ENCODE results near the gene RNF157. TPM values are rescaled to one million over a fixed set of nuclear protein-coding genes. Genes with fewer than 3 reads are reported as not detected.
"Not testable (repeated sequence)": the region's sequence is repeated elsewhere in the genome, so short reads cannot be mapped to it uniquely, and the experiment has no call there.

RNF157 gene
- total RNA-seq, 1 donor from 2014 or later, result 3.3 TPM

DNA sequence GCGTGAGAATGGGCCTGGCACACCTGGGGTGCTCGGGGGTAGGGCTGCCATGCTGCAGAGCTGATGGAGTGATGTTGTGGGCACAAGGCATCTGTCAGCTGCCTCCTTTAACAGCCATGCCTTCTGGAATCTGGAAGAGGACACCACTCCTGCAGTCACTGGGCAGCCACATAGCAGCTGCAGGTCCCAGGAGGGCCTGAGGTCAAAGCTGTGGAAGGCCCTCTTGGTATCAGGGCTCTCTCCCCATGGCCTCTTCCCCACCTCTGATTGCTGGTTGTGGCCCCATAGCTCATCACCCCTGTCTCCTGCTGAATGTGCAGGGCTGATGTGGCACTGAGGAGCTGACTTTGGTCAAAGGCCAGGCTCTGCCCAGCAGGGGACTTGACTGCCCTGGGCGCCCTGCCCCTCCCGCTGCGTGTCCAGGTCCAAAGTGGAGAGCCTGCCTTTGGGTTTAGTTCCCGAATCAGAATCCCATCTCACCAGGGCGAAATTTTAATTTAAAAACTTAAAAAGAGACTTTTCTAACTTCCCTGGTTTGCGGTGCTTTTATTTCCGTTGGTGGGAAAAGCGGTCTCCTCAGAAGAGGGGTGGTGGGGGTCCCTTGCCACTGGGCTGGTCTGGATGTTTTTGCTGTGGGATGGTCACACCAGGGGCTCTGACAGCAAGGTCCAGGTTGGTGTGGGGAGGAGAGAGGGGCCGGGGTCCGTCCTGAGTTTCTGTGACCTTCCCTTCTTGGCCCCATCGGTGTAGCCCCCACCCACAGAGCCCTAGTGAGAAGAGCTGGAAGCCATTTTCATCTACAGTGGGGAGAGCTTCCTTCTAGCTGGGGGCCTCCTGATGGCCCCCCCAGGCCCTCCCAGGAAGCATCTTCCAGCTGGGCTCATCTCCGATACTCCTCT, 30.7 kb upstream of the RNF157 start:
- DNase-seq (ENCODE audit: low spot score), result no peak

DNA sequence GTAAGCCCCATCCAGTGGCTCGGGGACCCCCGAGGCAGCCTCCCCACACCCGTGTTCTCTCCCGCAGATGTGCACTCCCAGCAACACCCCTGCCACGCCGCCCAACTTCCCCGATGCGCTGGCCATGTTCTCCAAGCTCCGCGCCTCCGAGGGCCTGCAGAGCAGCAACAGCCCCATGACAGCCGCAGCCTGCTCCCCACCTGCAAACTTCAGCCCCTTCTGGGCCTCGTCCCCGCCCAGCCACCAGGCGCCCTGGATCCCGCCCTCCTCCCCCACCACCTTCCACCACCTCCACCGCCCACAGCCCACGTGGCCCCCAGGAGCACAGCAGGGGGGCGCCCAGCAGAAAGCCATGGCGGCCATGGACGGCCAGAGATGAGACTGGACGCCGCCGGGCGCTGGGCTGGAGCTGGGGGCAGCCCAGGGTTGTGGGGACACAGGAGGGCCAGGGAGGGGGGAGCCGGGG, 29.9 kb upstream of the RNF157 start:
- no peak for DNase-seq (ENCODE audit: low spot score)

DNA sequence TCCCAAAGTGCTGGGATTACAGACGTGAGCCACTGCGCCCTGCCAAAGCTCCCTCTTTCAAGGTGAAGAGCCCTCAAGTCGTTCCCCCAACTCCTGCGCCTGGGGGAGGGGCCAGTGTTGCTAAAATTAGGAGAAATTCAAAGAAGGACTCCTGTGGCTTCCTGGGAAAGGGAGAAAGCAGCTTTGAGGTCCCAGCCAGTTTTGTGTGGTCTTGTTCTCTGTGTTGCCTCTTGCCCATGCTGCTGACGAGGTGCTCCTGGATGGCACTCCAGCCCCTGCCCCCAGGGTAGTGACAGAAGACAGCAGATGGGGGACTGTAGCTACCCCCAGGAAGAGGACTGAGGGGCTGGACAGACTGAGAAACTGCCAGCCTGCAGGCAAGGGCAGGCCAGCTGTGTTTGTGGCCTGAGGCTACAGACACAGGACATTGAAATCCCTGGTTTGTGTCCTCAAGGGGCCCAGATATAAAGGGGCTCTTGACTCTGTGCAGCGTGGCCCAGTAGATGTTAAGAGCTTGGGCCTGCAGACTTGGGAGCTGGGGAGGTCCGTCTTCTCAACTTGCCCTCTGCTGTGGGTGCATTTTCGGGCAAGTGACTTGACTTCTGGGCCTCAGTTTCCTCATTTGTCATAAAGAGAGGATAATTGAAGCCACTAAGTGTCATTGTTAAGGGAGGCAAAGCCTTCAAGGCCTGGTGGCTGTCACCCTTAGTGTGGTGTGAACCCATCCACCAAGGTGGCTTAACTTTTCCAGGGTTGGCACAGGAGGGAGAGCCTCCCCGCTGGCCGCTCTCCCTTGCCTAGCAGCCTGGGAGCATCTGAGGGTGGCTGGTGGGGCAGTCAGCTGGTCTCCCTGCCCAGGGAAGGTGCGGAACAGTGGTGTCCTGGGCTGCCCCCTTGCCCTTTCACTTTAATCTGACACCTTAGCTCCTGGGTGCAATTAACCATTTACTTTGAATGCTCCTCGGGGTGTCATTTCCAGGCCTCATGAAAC, 29.0 kb upstream of the RNF157 start:
- no peak for DNase-seq (ENCODE audit: low spot score)

- DNase-seq (ENCODE audit: low spot score), result peak; percentile 81
Observed at GRCh38 chr17:76268015-76268749, 27.9 kb upstream of the RNF157 start.

- not testable (repeated sequence) for DNase-seq (ENCODE audit: low spot score)
Observed at GRCh38 chr17:76267581-76268001, 27.3 kb upstream of the RNF157 start.

- DNase-seq (ENCODE audit: low spot score), result no peak
Observed at GRCh38 chr17:76267051-76267576, 26.8 kb upstream of the RNF157 start.

- DNase-seq (ENCODE audit: low spot score), result no peak
Observed at GRCh38 chr17:76266244-76266938, 26.1 kb upstream of the RNF157 start.

- DNase-seq (ENCODE audit: low spot score), result peak; percentile 60
Observed at GRCh38 chr17:76265624-76266243, 25.4 kb upstream of the RNF157 start.

DNA sequence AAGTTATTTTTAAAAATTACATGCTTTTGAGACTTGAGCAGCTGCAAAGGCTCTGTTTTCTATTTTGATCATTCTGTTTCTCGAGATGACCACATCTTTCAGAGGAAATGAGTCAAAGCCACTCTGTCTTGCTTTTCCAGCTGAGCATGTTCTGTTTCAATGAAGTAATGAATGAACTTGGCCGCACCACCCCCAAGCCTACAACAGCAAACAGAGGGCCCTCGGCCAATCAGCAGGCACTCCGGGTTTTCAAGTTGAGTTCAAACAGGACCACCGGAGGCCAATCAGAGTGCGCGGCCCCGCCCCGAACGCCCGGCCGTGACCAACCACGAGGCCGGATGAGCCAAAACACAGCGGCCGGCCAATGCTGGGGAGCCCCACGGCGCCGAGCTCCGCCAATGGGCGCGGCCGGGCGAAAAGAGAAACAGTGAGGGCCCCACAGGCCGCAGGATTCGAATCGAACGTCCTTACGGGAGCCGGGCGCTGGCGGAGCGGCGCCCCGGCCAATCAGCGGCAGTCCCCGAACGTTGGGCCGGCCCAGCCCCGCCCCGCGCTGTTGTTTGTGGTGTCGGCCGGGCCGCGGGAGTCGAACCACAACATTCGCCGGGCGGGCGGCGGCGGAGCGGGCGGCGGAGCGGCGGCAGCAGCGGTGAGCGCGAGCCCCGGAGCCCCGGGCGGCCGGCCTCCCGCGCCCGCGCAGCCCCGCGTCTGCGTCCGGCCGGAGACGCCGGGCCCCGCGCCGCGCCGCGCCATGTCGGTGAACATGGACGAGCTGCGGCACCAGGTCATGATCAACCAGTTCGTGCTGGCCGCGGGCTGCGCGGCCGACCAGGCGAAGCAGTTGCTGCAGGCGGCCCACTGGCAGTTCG, 24.7 kb upstream of the RNF157 start, which contains the start of gene UBALD2:
TSS of gene UBALD2 (plus strand) at position 594 of the 869 bp plus-strand sequence. CDS start at position 752, 158 bp downstream.
- DNase-seq (ENCODE audit: low spot score), result peak; percentile 100

- DNase-seq (ENCODE audit: low spot score), result no peak
Observed at GRCh38 chr17:76264425-76264754, 24.1 kb upstream of the RNF157 start.

GRCh38 chr17:76263896-76264295, 23.6 kb upstream of the RNF157 start:
- DNase-seq (ENCODE audit: low spot score), result no peak

- peak; percentile 78 for DNase-seq (ENCODE audit: low spot score)
Observed at GRCh38 chr17:76262732-76263344, 22.5 kb upstream of the RNF157 start.

- no peak for DNase-seq (ENCODE audit: low spot score)
Observed at GRCh38 chr17:76261421-76262215, 21.3 kb upstream of the RNF157 start.

GRCh38 chr17:76260669-76261068, 20.4 kb upstream of the RNF157 start:
- no peak for DNase-seq (ENCODE audit: low spot score)

DNA sequence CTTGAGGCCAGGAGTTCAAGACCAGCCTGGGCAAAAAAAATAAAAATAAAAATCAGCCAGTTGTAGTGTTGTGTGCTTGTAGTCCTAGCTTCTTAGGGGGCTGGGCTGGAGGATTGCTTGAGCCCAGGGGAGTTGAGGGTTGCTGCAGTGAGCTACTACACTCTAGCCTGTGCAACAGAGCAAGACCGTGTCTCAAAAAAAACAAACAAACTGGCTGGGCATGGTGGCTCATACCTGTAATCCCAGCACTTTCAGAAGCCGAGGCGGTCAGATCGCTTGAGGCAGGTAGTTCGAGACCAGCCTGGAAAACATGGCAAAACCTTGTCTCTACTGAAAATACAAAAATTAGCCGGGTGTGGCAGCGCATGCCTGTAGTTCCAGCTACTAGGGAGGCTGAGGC, 19.9 kb upstream of the RNF157 start:
- no peak for DNase-seq (ENCODE audit: low spot score)

GRCh38 chr17:76256430-76257050, 16.2 kb upstream of the RNF157 start:
- DNase-seq (ENCODE audit: low spot score), result not testable (repeated sequence)

GRCh38 chr17:76255801-76256429, 15.6 kb upstream of the RNF157 start:
- DNase-seq (ENCODE audit: low spot score), result no peak
